SK-N-SH (cell line): ENCODE measurements around the gene SLC23A1.
"Not testable (repeated sequence)": the region's sequence is repeated elsewhere in the genome, so short reads cannot be mapped to it uniquely, and the experiment has no call there.

Experiments used
- EP300 ChIP-seq, 2 experiments: IDR thresholded peaks; 2 replicates each; pipeline versions ENCODE4 v1.4.0 to v1.6.1; 2012; ENCODE audit warnings: borderline replicate concordance in 1 of 2, low read depth in 1 of 2, low read length in 1 of 2
- FOXJ3 ChIP-seq: sonication (generic); formaldehyde crosslinking; IDR thresholded peaks from 2 replicates; pipeline ENCODE4 v1.5.1; 2020; ENCODE audit warnings: mild to moderate bottlenecking, missing genetic modification reagents
- MAX ChIP-seq: IDR thresholded peaks from 2 replicates; pipeline ENCODE4 v1.4.0; 2012; ENCODE audit warnings: low read depth
- POLR2AphosphoS5 ChIP-seq: IDR thresholded peaks from 2 replicates; pipeline ENCODE4 v1.6.1; 2012; ENCODE audit warnings: low read depth, low read length
- RAD21 ChIP-seq: IDR thresholded peaks from 2 replicates; pipeline ENCODE4 v1.6.1; 2012; ENCODE audit warnings: mild to moderate bottlenecking, low read length
- RCOR1 ChIP-seq: fragments of 150-350 bp; IDR thresholded peaks from 2 replicates; pipeline ENCODE4 v1.6.1; 2017; ENCODE audit warnings: antibody characterized with exemption, low read length
- RFX5 ChIP-seq: IDR thresholded peaks from 2 replicates; pipeline ENCODE4 v1.6.1; 2012; ENCODE audit warnings: mild to moderate bottlenecking, improper control_type of control experiment, low read length
- SIN3A ChIP-seq: IDR thresholded peaks from 2 replicates; pipeline ENCODE4 v1.6.1; 2012; ENCODE audit warnings: low read depth, mild to moderate bottlenecking, low read length, moderate library complexity, borderline replicate concordance
- TF ChIP-seq, protein P1 (sequence below): fragments of 200-600 bp; sonication (generic); IDR thresholded peaks from 2 replicates; pipeline ENCODE4 v1.6.1; 2017; ENCODE audit warnings: antibody characterized with exemption, mild to moderate bottlenecking, moderate library complexity

GRCh38 chr5:139409116-139409515 lies 26.0 kb upstream of the SLC23A1 start:
- TF ChIP-seq EP300 (IDR thresholded peaks at IDR 0.05; ENCODE audit: borderline replicate concordance in 1 of 2, low read depth in 1 of 2, low read length in 1 of 2); RFX5; RCOR1; MAX; FOXJ3 (CRISPR knock-in tag); RAD21; SIN3A; POLR2AphosphoS5: not testable (repeated sequence)
- TF ChIP-seq, protein P1, sequence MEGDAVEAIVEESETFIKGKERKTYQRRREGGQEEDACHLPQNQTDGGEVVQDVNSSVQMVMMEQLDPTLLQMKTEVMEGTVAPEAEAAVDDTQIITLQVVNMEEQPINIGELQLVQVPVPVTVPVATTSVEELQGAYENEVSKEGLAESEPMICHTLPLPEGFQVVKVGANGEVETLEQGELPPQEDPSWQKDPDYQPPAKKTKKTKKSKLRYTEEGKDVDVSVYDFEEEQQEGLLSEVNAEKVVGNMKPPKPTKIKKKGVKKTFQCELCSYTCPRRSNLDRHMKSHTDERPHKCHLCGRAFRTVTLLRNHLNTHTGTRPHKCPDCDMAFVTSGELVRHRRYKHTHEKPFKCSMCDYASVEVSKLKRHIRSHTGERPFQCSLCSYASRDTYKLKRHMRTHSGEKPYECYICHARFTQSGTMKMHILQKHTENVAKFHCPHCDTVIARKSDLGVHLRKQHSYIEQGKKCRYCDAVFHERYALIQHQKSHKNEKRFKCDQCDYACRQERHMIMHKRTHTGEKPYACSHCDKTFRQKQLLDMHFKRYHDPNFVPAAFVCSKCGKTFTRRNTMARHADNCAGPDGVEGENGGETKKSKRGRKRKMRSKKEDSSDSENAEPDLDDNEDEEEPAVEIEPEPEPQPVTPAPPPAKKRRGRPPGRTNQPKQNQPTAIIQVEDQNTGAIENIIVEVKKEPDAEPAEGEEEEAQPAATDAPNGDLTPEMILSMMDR, result not testable (repeated sequence)
